Suppressor macrophage treated with lipopolysaccharide for 4 hours (primary cell): ENCODE data around the gene MBOAT7.

Experiments used
- DNase-seq: peaks from one replicate; pipeline ENCODE4 v3.0.0-alpha.2; 2020

MBOAT7 gene

DNA sequence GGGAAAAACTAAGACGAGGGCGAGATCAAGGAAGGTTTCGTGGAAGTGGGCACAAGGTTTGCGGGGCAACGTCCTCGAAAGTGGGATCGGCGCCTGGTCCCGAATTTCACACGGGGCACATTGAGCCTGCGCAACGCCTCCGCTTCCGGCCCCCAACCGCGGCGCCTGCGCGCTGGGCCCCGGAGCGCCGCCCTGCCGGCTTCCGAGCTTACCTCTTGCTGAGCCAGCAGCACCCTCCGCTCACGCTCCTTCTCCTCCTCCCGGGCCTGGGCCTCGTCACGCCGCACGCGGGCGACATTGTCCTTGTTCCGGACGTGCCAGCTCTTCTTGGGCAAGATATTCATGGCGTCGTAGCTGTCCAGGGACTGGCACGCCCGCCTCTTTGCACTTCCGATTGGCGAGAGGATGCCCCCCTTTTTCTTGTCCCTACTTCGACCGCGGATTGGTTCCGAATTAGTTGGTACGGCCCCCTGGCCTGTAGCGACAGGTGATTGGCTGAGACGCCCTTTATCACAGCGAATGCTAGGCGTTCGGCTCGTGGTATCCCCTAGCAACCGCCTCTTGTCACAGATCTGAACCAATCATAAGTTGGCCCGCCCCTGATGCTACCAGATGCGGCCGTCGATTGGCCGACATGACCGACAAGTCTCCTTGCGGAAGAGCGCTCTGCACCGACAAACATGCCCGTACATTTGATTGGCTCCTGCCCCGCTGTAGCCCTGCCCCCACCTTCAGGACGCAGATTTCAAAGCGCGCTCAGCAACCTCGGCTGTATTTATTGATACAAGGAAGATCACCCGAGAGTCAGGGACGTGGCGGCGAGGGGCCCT, 29.8 kb downstream of the MBOAT7 start, which contains the start of gene LENG1:
TSS of gene LENG1 (minus strand) at position 370 of the 830 bp plus-strand sequence. CDS start at position 344, 26 bp downstream.
- DNase-seq = peak; percentile 100

GRCh38 chr19:54158812-54159351, 30.5 kb downstream of the MBOAT7 start:
- peak; percentile 54 for DNase-seq

- DNase-seq = no peak
Observed at GRCh38 chr19:54156953-54157352, 32.4 kb downstream of the MBOAT7 start.

- no peak for DNase-seq
Observed at GRCh38 chr19:54156490-54156889, 32.9 kb downstream of the MBOAT7 start.

DNA sequence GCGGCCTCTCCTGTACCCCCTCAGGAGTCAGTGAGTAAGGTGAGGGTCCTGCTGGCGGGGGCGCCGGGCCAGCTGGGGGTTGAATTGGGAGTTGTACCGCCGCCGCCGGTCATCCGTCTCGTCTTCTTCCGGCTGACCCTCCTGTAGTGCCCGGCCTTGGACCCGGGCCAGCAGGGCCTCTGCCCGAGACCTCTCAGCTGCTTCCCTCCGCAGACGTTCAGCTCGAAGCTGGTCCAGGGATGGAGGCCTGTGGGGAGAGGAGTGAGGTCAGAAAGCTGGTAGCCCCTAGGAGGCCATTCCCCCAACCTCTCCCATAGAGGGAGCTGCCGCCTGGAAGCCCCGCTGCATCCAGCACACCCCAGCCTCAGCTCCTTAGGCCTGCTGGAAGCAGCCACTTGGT, 33.7 kb downstream of the MBOAT7 start:
- no peak for DNase-seq

- no peak for DNase-seq
Observed at GRCh38 chr19:54154603-54155345, 34.6 kb downstream of the MBOAT7 start.

DNA sequence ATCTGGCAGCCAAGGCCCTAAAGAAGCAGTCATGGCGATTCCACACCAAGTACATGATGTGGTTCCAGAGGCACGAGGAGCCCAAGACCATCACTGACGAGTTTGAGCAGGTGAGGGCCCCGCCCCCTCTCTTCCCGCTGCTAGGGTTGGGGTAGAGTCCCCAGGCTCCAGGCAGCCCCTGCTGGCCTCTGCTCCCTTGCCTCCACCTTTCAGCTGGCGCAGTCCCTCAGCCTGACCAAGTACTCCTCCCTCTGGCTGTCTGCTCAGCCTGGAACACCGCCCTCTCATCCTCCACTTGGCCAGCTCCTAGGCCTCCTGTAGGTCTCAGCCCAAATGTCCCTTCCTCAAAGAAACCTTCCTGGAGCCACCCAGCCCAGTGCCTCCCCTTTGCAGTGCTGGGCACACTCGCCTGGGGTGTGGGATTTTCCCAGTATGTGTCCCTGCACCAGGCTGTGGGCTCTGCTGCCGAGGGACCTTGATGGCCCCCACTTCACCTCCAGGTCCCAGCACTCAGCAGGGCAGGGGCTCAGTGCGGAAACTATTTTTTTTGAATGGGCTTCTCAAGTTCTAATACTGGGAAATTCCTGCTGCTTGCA, 35.6 kb downstream of the MBOAT7 start:
- no peak for DNase-seq

GRCh38 chr19:54152878-54153524, 36.4 kb downstream of the MBOAT7 start:
- no peak for DNase-seq

- no peak for DNase-seq
Observed at GRCh38 chr19:54152267-54152666, 37.1 kb downstream of the MBOAT7 start.

DNA sequence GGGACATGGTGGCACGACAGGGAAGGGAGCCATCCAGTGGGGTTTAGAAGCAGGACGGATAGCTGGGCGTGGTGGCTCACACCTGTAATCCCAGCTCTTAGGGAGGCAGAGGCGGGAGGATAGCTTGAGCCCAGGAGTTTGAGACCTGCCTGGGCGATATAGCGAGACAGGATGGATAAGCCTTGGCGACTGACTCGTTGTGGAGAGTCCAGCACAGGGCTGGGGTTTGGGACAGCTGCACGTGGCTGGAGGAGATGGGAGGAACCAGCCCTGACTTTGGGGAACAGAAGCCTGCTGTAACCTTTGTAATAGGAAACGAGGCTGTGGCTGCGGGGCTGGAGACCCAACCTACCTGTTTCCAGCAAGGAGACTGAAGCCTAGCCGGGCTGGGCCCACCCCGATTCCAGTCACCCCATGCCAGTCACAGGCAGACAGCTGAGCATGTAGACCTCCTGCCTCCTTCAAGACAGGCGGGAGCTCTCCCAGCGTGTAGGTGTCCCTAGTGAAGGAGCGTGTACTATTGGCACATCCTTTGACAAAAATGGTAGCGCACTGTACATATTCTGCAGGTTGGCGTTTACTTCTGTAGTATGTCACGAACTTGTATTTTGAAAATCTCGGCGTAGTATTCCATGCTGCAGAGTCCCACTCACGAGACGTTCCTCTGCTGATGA, 37.9 kb downstream of the MBOAT7 start:
- DNase-seq = no peak

DNA sequence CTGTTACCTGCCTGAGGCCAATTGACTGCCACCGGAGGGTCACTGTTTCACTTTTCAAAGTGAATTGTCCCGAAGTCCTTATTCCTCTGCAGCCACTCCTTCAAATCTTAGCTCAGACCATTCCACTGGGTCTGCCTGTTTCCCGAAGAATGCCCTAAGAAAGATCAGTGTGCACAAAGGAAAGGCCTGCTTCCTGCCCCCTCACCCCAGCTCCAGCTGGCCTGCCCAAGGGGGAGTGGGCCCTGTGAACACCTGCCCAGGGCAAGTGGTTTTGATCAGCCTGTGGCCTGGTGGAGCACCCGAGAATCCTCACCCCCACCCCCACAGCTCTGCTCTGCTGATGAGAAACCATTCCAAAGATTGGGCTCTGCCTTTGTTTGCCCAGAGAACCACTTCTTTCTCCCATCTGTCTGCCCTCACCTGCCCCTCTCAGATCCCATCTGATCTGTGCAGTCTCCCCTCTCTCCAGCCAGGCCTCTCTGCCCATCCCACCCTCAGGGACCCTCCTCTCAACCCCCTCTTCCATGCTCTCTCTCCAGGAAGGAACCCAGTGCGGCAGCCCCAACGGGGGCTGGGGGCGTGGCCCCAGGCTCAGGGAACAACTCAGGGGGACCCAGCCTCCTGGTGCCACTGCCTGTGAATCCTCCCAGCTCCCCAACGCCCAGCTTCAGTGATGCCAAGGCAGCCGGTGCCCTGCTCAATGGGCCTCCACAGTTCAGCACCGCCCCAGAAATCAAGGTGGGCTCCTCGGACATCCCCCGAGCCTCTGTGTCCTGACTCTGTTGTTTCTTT, 40.2 kb downstream of the MBOAT7 start:
- DNase-seq = no peak

GRCh38 chr19:54148158-54148557, 41.2 kb downstream of the MBOAT7 start:
- no peak for DNase-seq

DNA sequence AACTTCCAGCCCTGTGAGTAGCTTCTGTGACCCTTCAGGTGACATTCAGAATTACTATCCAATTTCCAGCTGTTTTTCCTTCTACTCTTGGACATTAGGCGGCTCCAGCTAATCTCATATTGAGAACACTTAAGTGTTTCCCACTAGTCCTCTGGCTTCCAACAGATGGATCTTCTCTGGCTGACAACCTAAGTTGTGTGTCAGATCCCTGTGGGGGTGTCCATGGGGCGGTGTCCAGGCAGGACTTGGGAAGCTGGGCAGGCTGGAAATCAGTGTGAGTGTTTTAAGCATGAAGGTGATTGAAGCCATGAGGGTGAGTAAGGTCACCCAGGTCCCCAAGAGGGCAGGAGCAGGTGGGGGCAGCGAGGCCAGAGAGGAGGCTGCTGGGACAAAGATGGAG, 41.7 kb downstream of the MBOAT7 start:
- no peak for DNase-seq

- no peak for DNase-seq
Observed at GRCh38 chr19:54145541-54146158, 43.7 kb downstream of the MBOAT7 start.

DNA sequence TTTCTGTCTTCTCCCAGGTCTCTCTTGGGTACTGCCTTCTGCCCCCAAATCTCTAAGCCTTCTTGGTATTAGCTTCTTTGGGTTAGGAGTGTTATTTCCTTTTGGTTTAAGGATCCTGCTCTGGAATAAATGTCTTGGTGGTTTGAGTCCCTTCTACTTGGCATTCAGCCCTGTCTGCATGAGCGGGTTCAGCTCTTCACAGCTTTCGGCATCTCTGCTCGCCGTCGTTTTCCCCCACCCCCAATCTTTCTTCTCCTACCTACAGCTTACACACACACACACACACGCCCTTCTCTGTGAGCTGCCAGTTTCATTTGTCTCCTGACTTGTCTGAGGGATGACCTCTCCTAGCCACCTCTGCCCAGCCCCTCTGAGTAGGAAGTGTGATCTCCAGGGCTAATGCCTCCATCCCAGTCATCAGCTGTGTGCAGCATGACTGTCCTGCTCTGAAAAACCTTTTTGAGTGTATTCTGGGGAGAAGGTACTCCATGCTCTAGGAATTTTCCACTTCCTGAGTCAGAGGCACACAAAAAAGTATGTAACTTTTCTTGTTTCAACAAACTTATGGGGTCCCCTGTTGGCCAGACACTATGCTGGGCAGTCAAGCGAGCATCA, 47.1 kb downstream of the MBOAT7 start:
- DNase-seq = no peak

DNA sequence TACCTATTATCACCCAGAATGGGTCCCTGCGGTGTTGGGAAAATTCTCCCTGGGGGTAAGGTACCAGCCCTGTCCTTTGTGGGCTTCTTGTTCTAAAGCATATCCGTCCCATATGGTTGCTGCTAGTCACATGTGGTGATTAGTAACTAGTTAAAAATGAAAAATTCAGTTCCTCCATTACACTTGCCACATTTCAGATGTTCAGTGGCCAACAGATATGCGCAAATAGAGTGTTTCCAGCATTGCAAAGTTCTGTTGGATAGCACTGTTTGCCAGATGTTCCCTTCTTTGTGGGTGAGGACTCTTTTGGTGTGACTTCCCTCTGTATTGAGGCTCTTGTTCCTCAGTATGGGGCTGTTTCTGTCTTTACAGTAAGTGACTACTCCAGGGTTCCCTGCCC, 48.0 kb downstream of the MBOAT7 start:
- DNase-seq = no peak

GRCh38 chr19:54138489-54139256, 50.7 kb downstream of the MBOAT7 start:
- DNase-seq = no peak

- no peak for DNase-seq
Observed at GRCh38 chr19:54137699-54138488, 51.5 kb downstream of the MBOAT7 start, which contains the start of gene CNOT3. TSS of gene CNOT3 (plus strand) at chr19:54137762. CDS start at chr19:54142979, 5,217 bp downstream.
